Activated T-helper 1 cell treated with anti-CD3 and anti-CD28 coated beads, Interleukin-12 subunit alpha, Interleukin-12 subunit beta, Interleukin-2, Interleukin-4 antibody, amounts not matched to agents 30 ng/mL and 10 ng/mL and 1 ng/mL, durations not matched to agents 14 hours and 24 hours and 36 hours (primary cell): Measurements from ENCODE around the gene STPG2. TPM values are rescaled to one million over a fixed set of nuclear protein-coding genes. Genes with fewer than 3 reads are reported as not detected.
"Not testable (repeated sequence)": the region's sequence is repeated elsewhere in the genome, so short reads cannot be mapped to it uniquely, and the experiment has no call there.

Experiments used
- DNase-seq: peaks from one replicate; pipeline ENCODE4 v3.0.0; 2021; ENCODE audit warnings: low spot score
- H3K27ac Mint-ChIP-seq: one replicate; pipeline ENCODE4 v1.8.0; 2021; ENCODE audit warnings: mild to moderate bottlenecking, mixed read lengths
- H3K27me3 Mint-ChIP-seq: one replicate; pipeline ENCODE4 v1.8.0; 2022; ENCODE audit warnings: mild to moderate bottlenecking, moderate library complexity, mixed read lengths; ENCODE audit not compliant: insufficient read depth
- H3K36me3 Mint-ChIP-seq: one replicate; pipeline ENCODE4 v1.8.0; 2021; ENCODE audit warnings: low read depth, mixed read lengths
- H3K4me1 Mint-ChIP-seq: one replicate; pipeline ENCODE4 v1.8.0; 2021; ENCODE audit warnings: low read depth, mixed read lengths
- H3K4me3 Mint-ChIP-seq: one replicate; pipeline ENCODE4 v1.8.0; 2021; ENCODE audit warnings: mild to moderate bottlenecking, moderate library complexity, mixed read lengths
- H3K9me3 Mint-ChIP-seq: one replicate; pipeline ENCODE4 v1.8.0; 2021; ENCODE audit warnings: mixed read lengths
- intact Hi-C: fragments of 100-400 bp; cut with micrococcal nuclease; formaldehyde crosslinking; loops from one replicate; pipeline ENCODE4 v1.15.1; 2024
- total RNA-seq: library from RNA; stranded (reverse); gene quantifications from 2 replicates; pipeline ENCODE4 v1.2.3, GENCODE V29; 2022

Gene STPG2
- total RNA-seq, 1 donor from 2014 or later: not detected

- Mint-ChIP-seq H3K4me3 (no peak overlapping the region), H3K27ac (no peak overlapping the region), H3K36me3 (no peaks in the 10 kb centered on the region), H3K27me3 (no peaks in the 10 kb centered on the region), H3K9me3 (peaks cover 10% of the 10 kb centered on the region), H3K4me1 (no peaks in the 10 kb centered on the region)
- no peak for DNase-seq
- intact Hi-C loops: no loop called here
These were observed 231.9 kb downstream of the STPG2 start for GRCh38 chr4:97911236-97911906.

GRCh38 chr4:97910005-97910404 is 233.3 kb downstream of the STPG2 start:
- DNase-seq: no peak
- no peak overlapping the region for H3K27ac Mint-ChIP-seq
- no peaks in the 10 kb centered on the region for H3K4me1 Mint-ChIP-seq
- no peak overlapping the region for H3K4me3 Mint-ChIP-seq
- H3K9me3 Mint-ChIP-seq: peaks cover 16% of the 10 kb centered on the region
- intact Hi-C loops: no loop called here
- H3K27me3 Mint-ChIP-seq: no peaks in the 10 kb centered on the region
- H3K36me3 Mint-ChIP-seq: no peaks in the 10 kb centered on the region

GRCh38 chr4:97903436-97904189 is 239.7 kb downstream of the STPG2 start:
- intact Hi-C loops, H3K9me3 Mint-ChIP-seq, H3K36me3 Mint-ChIP-seq: not testable (repeated sequence)

GRCh38 chr4:97900229-97900628 is 243.0 kb downstream of the STPG2 start:
- H3K4me1 Mint-ChIP-seq: no peaks in the 10 kb centered on the region
- DNase-seq: no peak
- no peak overlapping the region for H3K27ac Mint-ChIP-seq
- intact Hi-C loops: no loop called here
- no peaks in the 10 kb centered on the region for H3K27me3 Mint-ChIP-seq
- no peak overlapping the region for H3K4me3 Mint-ChIP-seq
- H3K9me3 Mint-ChIP-seq: peaks cover 4% of the 10 kb centered on the region
- no peaks in the 10 kb centered on the region for H3K36me3 Mint-ChIP-seq

More at GRCh38 chr4:97903436-97904189, 239.7 kb downstream of the STPG2 start:
- H3K27me3 Mint-ChIP-seq, DNase-seq, H3K4me3 Mint-ChIP-seq, H3K4me1 Mint-ChIP-seq, H3K27ac Mint-ChIP-seq: not testable (repeated sequence)

GRCh38 chr4:97892592-97893266 is 250.5 kb downstream of the STPG2 start:
- H3K36me3 Mint-ChIP-seq: no peaks in the 10 kb centered on the region
- H3K27ac Mint-ChIP-seq: no peak overlapping the region
- no peak overlapping the region for H3K4me3 Mint-ChIP-seq
- H3K4me1 Mint-ChIP-seq: no peaks in the 10 kb centered on the region
- intact Hi-C loops: no loop called here
- no peaks in the 10 kb centered on the region for H3K27me3 Mint-ChIP-seq
- no peaks in the 10 kb centered on the region for H3K9me3 Mint-ChIP-seq
- no peak for DNase-seq

GRCh38 chr4:97879942-97880341 is 263.3 kb downstream of the STPG2 start:
- H3K27me3 Mint-ChIP-seq: no peaks in the 10 kb centered on the region
- H3K9me3 Mint-ChIP-seq: no peaks in the 10 kb centered on the region
- no peaks in the 10 kb centered on the region for H3K4me1 Mint-ChIP-seq

GRCh38 chr4:97868097-97868496 is 275.2 kb downstream of the STPG2 start:
- intact Hi-C loops: no loop called here
- DNase-seq: no peak
- Mint-ChIP-seq H3K27ac (no peak overlapping the region), H3K27me3 (no peaks in the 10 kb centered on the region), H3K4me1 (no peaks in the 10 kb centered on the region), H3K36me3 (no peaks in the 10 kb centered on the region), H3K9me3 (peaks cover 2% of the 10 kb centered on the region), H3K4me3 (no peak overlapping the region)

More at GRCh38 chr4:97879942-97880341, 263.3 kb downstream of the STPG2 start:
- intact Hi-C loops: no loop called here
- H3K36me3 Mint-ChIP-seq: no peaks in the 10 kb centered on the region
- DNase-seq: no peak
- no peak overlapping the region for H3K27ac Mint-ChIP-seq
- no peak overlapping the region for H3K4me3 Mint-ChIP-seq

- no peaks in the 10 kb centered on the region for H3K27me3 Mint-ChIP-seq
- peaks cover 6% of the 10 kb centered on the region for H3K9me3 Mint-ChIP-seq
- H3K4me3 Mint-ChIP-seq: no peak overlapping the region
- no peak overlapping the region for H3K27ac Mint-ChIP-seq
- no peaks in the 10 kb centered on the region for H3K36me3 Mint-ChIP-seq
- intact Hi-C loops: no loop called here
- H3K4me1 Mint-ChIP-seq: no peaks in the 10 kb centered on the region
- no peak for DNase-seq
These were observed 275.7 kb downstream of the STPG2 start for GRCh38 chr4:97867557-97868091.

GRCh38 chr4:97866821-97867556 is 276.3 kb downstream of the STPG2 start:
- peaks cover 13% of the 10 kb centered on the region for H3K9me3 Mint-ChIP-seq
- H3K4me3 Mint-ChIP-seq: no peak overlapping the region
- no peak for DNase-seq
- no peak overlapping the region for H3K27ac Mint-ChIP-seq
- H3K4me1 Mint-ChIP-seq: no peaks in the 10 kb centered on the region
- H3K36me3 Mint-ChIP-seq: no peaks in the 10 kb centered on the region
- H3K27me3 Mint-ChIP-seq: no peaks in the 10 kb centered on the region
- intact Hi-C loops: no loop called here

- H3K27me3 Mint-ChIP-seq: no peaks in the 10 kb centered on the region
- H3K27ac Mint-ChIP-seq: no peak overlapping the region
- intact Hi-C loops: no loop called here
- H3K9me3 Mint-ChIP-seq: peaks cover 3% of the 10 kb centered on the region
- H3K4me1 Mint-ChIP-seq: no peaks in the 10 kb centered on the region
- no peaks in the 10 kb centered on the region for H3K36me3 Mint-ChIP-seq
- no peak overlapping the region for H3K4me3 Mint-ChIP-seq
- DNase-seq: no peak
These were observed 292.2 kb downstream of the STPG2 start for GRCh38 chr4:97851115-97851514.

GRCh38 chr4:97845758-97846157 is 297.5 kb downstream of the STPG2 start:
- no peaks in the 10 kb centered on the region for H3K4me1 Mint-ChIP-seq
- H3K4me3 Mint-ChIP-seq: no peak overlapping the region
- intact Hi-C loops: no loop called here
- H3K27me3 Mint-ChIP-seq: no peaks in the 10 kb centered on the region
- no peak overlapping the region for H3K27ac Mint-ChIP-seq
- H3K9me3 Mint-ChIP-seq: no peaks in the 10 kb centered on the region
- H3K36me3 Mint-ChIP-seq: no peaks in the 10 kb centered on the region
- no peak for DNase-seq

- no peaks in the 10 kb centered on the region for H3K9me3 Mint-ChIP-seq
- H3K4me3 Mint-ChIP-seq: no peak overlapping the region
- H3K4me1 Mint-ChIP-seq: no peaks in the 10 kb centered on the region
- no peaks in the 10 kb centered on the region for H3K27me3 Mint-ChIP-seq
- no peak for DNase-seq
- H3K36me3 Mint-ChIP-seq: no peaks in the 10 kb centered on the region
- intact Hi-C loops: no loop called here
- H3K27ac Mint-ChIP-seq: no peak overlapping the region
These were observed 301.8 kb downstream of the STPG2 start for GRCh38 chr4:97841512-97841911.
